GM10266 (cell line): ENCODE data around the gene VPS35L.

ENCODE experiments used
- DNase-seq: peaks from one replicate; pipeline ENCODE4 v3.0.0; 2012; ENCODE audit errors: extremely low spot score
- TF ChIP-seq, protein P1 (sequence below): IDR thresholded peaks from 2 replicates; pipeline ENCODE4 v1.5.1; 2012; ENCODE audit warnings: mild to moderate bottlenecking, low read depth; ENCODE audit not compliant: control insufficient read depth, insufficient read depth; ENCODE audit errors: missing control alignments

VPS35L gene

DNA sequence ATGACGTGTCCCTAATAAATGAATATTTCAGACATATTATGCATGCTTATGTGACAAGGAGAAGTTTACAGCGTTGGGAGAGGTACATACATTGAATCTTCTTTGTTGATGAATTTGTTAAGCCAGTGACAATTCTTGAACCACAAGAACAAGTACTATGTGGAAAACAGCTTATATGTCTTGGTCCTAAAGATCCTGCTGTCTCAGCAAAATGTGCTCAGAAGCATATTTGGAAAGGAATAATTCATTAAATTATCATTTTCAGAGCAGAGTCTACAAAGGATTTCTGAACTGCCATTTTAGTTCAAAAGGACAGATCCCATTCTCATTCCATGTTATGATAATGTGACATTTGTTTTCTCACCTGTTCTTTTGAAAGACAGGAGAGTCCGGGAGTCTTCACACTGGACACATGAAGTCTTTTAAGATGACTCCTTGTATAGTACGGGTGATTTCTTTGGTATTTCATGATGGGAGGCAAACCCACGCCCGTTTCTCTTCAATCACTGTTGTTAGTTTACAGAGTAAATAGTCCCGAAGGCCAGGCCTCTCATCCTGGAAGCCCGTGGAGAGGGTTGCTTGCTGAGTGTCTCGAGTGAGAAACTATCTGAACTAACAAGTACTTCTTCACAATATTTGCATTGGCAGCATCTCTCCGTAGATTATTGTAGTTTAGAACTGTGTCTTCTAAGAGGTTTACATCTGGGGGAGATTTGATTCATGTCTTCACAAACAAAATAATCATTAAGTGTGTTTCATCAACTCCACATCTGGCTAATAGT, 26.7 kb downstream of the VPS35L start:
- TF ChIP-seq, protein P1, sequence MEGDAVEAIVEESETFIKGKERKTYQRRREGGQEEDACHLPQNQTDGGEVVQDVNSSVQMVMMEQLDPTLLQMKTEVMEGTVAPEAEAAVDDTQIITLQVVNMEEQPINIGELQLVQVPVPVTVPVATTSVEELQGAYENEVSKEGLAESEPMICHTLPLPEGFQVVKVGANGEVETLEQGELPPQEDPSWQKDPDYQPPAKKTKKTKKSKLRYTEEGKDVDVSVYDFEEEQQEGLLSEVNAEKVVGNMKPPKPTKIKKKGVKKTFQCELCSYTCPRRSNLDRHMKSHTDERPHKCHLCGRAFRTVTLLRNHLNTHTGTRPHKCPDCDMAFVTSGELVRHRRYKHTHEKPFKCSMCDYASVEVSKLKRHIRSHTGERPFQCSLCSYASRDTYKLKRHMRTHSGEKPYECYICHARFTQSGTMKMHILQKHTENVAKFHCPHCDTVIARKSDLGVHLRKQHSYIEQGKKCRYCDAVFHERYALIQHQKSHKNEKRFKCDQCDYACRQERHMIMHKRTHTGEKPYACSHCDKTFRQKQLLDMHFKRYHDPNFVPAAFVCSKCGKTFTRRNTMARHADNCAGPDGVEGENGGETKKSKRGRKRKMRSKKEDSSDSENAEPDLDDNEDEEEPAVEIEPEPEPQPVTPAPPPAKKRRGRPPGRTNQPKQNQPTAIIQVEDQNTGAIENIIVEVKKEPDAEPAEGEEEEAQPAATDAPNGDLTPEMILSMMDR = no peak
- no peak for DNase-seq

DNA sequence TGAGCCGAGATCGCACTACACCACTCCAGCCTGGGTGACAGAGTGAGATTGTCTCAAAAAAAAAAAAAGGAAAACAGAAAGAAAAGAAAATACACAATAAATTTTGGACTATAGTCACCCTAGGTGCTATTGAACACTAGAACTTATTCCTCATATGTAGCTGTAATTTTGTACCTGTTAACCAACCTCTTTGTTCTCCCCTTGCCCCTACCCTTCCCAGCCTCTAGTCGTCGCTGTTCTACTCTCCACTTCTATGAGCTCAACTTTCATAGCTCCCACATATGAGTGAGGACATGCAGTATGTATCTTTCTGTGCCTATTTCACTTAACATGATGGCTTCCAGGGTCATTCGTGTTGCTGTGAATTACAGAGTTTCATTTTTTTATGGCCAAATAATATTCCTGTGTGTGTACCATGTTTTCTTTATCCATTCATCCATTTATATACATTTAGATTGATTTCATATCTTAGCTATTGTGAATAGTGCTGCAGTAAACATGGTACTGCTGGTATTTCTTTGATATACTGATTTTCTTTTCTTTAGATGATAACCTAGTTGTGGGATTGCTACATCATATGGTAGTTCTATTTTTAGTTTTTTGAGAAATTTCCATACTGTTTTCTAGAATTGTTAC, 28.3 kb downstream of the VPS35L start:
- DNase-seq = peak; percentile 49
- TF ChIP-seq, protein P1 = peak; percentile 84

DNA sequence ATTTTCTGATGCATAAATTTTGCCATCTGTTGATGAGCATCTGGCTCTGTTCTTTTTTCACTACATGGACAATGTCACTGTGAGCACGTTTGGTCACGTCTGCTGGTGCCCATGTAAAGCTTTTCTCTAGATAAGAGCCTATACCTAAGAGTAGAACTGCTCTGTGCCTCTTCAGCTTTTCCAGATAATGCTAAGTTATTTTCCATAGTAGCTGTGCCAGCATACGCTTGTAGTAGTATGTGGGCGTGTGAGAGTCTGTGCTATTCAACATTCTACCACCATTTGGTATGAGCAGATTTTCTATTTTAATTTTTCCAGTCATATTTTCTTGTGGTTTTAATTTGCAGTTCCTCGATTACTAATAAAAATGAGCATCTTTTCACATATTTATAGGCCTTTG, 33.2 kb downstream of the VPS35L start:
- TF ChIP-seq, protein P1 = no peak
- no peak for DNase-seq

DNA sequence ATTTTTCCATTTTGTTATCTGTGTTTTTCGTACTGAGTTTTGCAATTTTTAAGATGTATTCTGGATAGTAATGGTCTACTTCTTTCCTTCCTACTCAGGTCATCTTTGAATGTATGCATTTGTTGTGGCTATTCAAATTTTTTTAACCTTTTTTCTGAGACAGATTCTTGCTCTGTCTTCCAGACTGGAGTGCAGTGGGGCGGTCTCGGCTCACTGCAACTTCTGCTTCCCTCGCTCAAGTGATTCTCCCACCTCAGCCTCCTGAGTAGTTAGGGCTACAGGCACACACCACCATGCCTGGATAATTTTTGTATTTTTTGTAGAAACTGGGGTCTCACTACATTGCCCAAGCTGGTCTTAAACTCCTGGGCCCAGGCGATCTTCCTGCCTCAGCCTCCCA, 33.6 kb downstream of the VPS35L start:
- TF ChIP-seq, protein P1 = no peak
- no peak for DNase-seq

DNA sequence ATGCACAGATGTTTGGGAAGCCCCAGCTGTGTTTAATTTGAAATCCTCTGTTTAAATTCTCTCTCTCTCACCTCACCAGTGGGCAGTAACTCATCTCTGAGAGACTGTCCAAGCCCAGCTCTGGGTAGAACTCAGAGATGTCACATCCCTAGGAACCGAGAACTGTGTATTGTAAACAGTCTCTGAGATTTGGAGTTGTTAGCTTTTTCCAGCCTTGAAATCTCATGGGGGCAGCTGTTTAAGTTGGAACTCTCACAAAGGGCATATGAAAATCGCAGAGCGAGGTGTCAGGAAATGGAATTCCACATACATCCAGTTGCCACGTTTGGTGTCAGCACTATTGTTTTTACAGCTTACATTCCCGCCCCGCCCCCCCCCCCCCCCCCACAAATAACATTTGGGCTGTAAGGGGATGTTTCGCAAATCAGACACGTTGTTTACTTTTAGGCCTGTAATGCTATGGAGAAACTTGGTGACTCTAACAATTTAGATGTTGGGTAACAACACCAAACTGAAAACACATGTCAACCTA, 34.3 kb downstream of the VPS35L start:
- DNase-seq = no peak
- TF ChIP-seq, protein P1 = no peak

DNA sequence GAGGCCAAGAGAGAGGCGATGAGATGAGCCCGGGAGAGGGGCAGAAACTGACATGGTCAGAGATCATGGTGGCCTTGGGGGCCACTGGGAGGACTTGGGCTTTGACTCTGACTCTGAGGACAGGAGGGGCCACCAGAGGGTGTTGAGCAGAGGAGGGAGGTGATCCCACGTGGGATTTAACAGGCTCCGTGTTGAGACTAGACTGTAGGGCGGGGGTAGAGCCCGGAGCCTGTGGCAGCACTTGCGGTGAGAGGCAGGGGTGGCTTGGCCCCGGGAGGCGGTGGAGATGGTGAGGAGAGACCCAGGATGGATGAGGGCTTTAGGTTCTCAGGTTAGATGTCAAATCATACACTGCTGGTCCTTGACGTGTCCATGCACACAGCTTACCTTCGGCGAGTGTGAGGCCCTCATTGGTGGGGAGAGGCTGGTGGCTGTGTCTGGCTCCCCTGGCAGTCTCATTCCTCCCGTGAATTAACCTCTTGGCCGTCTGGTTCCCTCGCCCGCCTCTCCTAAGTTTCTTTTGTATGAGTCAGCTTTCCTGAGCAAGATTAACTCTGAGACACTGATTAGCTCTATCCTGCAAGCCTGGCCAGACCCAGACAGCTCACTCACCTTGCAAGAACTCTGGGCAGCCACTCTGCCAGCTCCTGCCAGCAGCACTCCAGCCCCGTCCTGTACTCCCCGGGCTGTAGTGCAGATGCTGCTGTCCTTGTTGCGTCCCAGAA, 39.7 kb downstream of the VPS35L start:
- no peak for DNase-seq
- TF ChIP-seq, protein P1 = no peak
